Gastrocnemius medialis (tissue), 4 donors: ENCODE data around the gene SORT1.

Experiments
- POLR2A ChIP-seq, 2 donors: fragments of 450-650 bp; IDR thresholded peaks; one replicate each; pipeline ENCODE4 v1.6.1; 2017; ENCODE audit warnings: antibody characterized with exemption in 2 of 2, mild to moderate bottlenecking in 2 of 2, moderate library complexity in 2 of 2
- TF ChIP-seq, protein P1 (sequence below), 5 experiments: fragments of 450-650 bp in 3 of 5; fragments of 200-600 bp in 2 of 5; sonication (generic) in 2 of 5; IDR thresholded peaks in 4 of 5; conservative IDR thresholded peaks in 1 of 5; 1 replicate in 4 of 5; 2 replicates in 1 of 5; pipeline ENCODE4 v1.5.1; 2016 to 2019; ENCODE audit warnings: antibody characterized with exemption in 5 of 5, mild to moderate bottlenecking in 3 of 5, moderate library complexity in 3 of 5

DNA sequence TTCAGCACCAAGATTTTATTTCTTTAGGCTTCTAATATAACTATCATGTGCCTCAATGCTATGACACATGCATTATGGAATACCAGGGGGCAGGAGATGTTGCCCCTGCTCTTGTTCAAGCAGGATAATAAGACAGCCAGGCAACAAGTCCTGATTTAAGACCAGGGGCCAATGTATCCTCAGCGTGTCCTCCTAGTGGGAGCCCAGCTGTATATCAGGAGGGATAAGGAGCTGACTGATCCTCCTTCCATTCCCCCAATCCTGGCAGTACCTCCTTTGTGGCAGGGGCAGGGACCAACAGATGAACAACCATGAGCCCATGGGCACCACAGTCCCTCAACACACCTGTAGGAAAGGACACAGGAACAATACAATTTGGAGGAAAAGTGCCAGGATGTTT is 29.3 kb downstream of the SORT1 start:
- TF ChIP-seq, protein P1, sequence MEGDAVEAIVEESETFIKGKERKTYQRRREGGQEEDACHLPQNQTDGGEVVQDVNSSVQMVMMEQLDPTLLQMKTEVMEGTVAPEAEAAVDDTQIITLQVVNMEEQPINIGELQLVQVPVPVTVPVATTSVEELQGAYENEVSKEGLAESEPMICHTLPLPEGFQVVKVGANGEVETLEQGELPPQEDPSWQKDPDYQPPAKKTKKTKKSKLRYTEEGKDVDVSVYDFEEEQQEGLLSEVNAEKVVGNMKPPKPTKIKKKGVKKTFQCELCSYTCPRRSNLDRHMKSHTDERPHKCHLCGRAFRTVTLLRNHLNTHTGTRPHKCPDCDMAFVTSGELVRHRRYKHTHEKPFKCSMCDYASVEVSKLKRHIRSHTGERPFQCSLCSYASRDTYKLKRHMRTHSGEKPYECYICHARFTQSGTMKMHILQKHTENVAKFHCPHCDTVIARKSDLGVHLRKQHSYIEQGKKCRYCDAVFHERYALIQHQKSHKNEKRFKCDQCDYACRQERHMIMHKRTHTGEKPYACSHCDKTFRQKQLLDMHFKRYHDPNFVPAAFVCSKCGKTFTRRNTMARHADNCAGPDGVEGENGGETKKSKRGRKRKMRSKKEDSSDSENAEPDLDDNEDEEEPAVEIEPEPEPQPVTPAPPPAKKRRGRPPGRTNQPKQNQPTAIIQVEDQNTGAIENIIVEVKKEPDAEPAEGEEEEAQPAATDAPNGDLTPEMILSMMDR (IDR thresholded peaks at IDR 0.05 in 4 of 5, conservative IDR thresholded peaks at IDR 0.05 in 1 of 5), result no peak
- TF ChIP-seq POLR2A (IDR thresholded peaks at IDR 0.05), result no peak
